Stimulated activated memory B cell treated with anti-CD40 and anti-IgM and Interleukin-4, amounts not matched to agents 10 μg/mL and 1 μg/mL and 100 μg/mL, for 72 hours (primary cell): ENCODE data around the gene NSL1.
"Not testable (repeated sequence)": the region's sequence is repeated elsewhere in the genome, so short reads cannot be mapped to it uniquely, and the experiment has no call there.

Experiments
- ATAC-seq: fragments of 150-1000 bp; cut with Tn5 transposase; 2 replicates; pipeline ENCODE4 v1.10.0; 2021
- H3K27ac Mint-ChIP-seq: one replicate; pipeline ENCODE4 v1.8.0; 2022; ENCODE audit warnings: mild to moderate bottlenecking, mixed read lengths
- H3K27me3 Mint-ChIP-seq: one replicate; pipeline ENCODE4 v1.8.0; 2022; ENCODE audit warnings: mixed read lengths
- H3K36me3 Mint-ChIP-seq: one replicate; pipeline ENCODE4 v1.8.0; 2022; ENCODE audit warnings: mixed read lengths
- H3K4me1 Mint-ChIP-seq: one replicate; pipeline ENCODE4 v1.8.0; 2022; ENCODE audit warnings: mixed read lengths
- H3K4me3 Mint-ChIP-seq: one replicate; pipeline ENCODE4 v1.8.0; 2022; ENCODE audit warnings: mild to moderate bottlenecking, moderate library complexity, mixed read lengths
- H3K9me3 Mint-ChIP-seq: one replicate; pipeline ENCODE4 v1.8.0; 2022; ENCODE audit warnings: mixed read lengths

Gene NSL1

GRCh38 chr1:212745303-212745702 is 46.3 kb downstream of the NSL1 start:
- ATAC-seq, result no peak
- Mint-ChIP-seq H3K9me3 (no peaks in the 10 kb centered on the region), H3K4me1 (peaks cover 17% of the 10 kb centered on the region), H3K27me3 (no peaks in the 10 kb centered on the region), H3K4me3 (no peak overlapping the region), H3K27ac (no peak overlapping the region), H3K36me3 (peaks cover 29% of the 10 kb centered on the region)

GRCh38 chr1:212743901-212744475 is 47.6 kb downstream of the NSL1 start:
- Mint-ChIP-seq H3K36me3 (peaks cover 30% of the 10 kb centered on the region), H3K27me3 (no peaks in the 10 kb centered on the region), H3K4me1 (peaks cover 11% of the 10 kb centered on the region), H3K4me3 (no peak overlapping the region), H3K27ac (no peak overlapping the region), H3K9me3 (no peaks in the 10 kb centered on the region)
- no peak for ATAC-seq

GRCh38 chr1:212738330-212738729 is 53.2 kb downstream of the NSL1 start:
- no peak overlapping the region for H3K27ac Mint-ChIP-seq
- no peaks in the 10 kb centered on the region for H3K9me3 Mint-ChIP-seq
- peaks cover 37% of the 10 kb centered on the region for H3K36me3 Mint-ChIP-seq
- H3K4me3 Mint-ChIP-seq, result no peak overlapping the region
- H3K4me1 Mint-ChIP-seq, result no peaks in the 10 kb centered on the region
- no peak for ATAC-seq
- no peaks in the 10 kb centered on the region for H3K27me3 Mint-ChIP-seq

- no peak for ATAC-seq
- no peak overlapping the region for H3K4me3 Mint-ChIP-seq
- peaks cover 40% of the 10 kb centered on the region for H3K36me3 Mint-ChIP-seq
- no peaks in the 10 kb centered on the region for H3K27me3 Mint-ChIP-seq
- no peak overlapping the region for H3K27ac Mint-ChIP-seq
- H3K4me1 Mint-ChIP-seq, result no peaks in the 10 kb centered on the region
- H3K9me3 Mint-ChIP-seq, result no peaks in the 10 kb centered on the region
Observed at GRCh38 chr1:212737559-212737958, 54.0 kb downstream of the NSL1 start.

- Mint-ChIP-seq H3K4me1 (peaks cover 6% of the 10 kb centered on the region), H3K4me3 (no peak overlapping the region), H3K36me3 (peaks cover 24% of the 10 kb centered on the region), H3K9me3 (no peaks in the 10 kb centered on the region), H3K27ac (no peak overlapping the region), H3K27me3 (no peaks in the 10 kb centered on the region)
- ATAC-seq, result no peak
Observed at GRCh38 chr1:212733109-212733508, 58.5 kb downstream of the NSL1 start.

- Mint-ChIP-seq H3K36me3 (peaks cover 32% of the 10 kb centered on the region), H3K27ac (no peak overlapping the region), H3K4me3 (no peak overlapping the region), H3K4me1 (peaks cover 6% of the 10 kb centered on the region), H3K27me3 (no peaks in the 10 kb centered on the region), H3K9me3 (no peaks in the 10 kb centered on the region)
- no peak for ATAC-seq
Observed at GRCh38 chr1:212731630-212732029, 59.9 kb downstream of the NSL1 start.

- Mint-ChIP-seq H3K4me3 (no peak overlapping the region), H3K36me3 (peaks cover 32% of the 10 kb centered on the region), H3K9me3 (no peaks in the 10 kb centered on the region), H3K4me1 (peaks cover 6% of the 10 kb centered on the region), H3K27me3 (no peaks in the 10 kb centered on the region), H3K27ac (no peak overlapping the region)
- no peak for ATAC-seq
Observed at GRCh38 chr1:212728606-212729005, 63.0 kb downstream of the NSL1 start.

- Mint-ChIP-seq H3K9me3 (no peaks in the 10 kb centered on the region), H3K4me1 (peaks cover 8% of the 10 kb centered on the region), H3K4me3 (no peak overlapping the region), H3K27ac (no peak overlapping the region), H3K27me3 (no peaks in the 10 kb centered on the region), H3K36me3 (peaks cover 27% of the 10 kb centered on the region)
- ATAC-seq, result no peak
Observed at GRCh38 chr1:212727386-212728181, 64.0 kb downstream of the NSL1 start.

GRCh38 chr1:212724679-212725078 is 66.9 kb downstream of the NSL1 start:
- H3K27ac Mint-ChIP-seq, H3K4me3 Mint-ChIP-seq, H3K27me3 Mint-ChIP-seq, H3K9me3 Mint-ChIP-seq, ATAC-seq: not testable (repeated sequence)
- peaks cover 22% of the 10 kb centered on the region for H3K36me3 Mint-ChIP-seq
- peaks cover 17% of the 10 kb centered on the region for H3K4me1 Mint-ChIP-seq

GRCh38 chr1:212722270-212722957 is 69.2 kb downstream of the NSL1 start:
- peaks cover 17% of the 10 kb centered on the region for H3K4me1 Mint-ChIP-seq
- no peaks in the 10 kb centered on the region for H3K27me3 Mint-ChIP-seq
- no peak overlapping the region for H3K4me3 Mint-ChIP-seq
- ATAC-seq, result no peak
- no peaks in the 10 kb centered on the region for H3K9me3 Mint-ChIP-seq
- H3K36me3 Mint-ChIP-seq, result peaks cover 22% of the 10 kb centered on the region
- H3K27ac Mint-ChIP-seq, result no peak overlapping the region

GRCh38 chr1:212721388-212722247 is 70.0 kb downstream of the NSL1 start:
- peak; percentile 62 for ATAC-seq
- Mint-ChIP-seq H3K27me3 (no peaks in the 10 kb centered on the region), H3K9me3 (no peaks in the 10 kb centered on the region), H3K27ac (no peak overlapping the region), H3K36me3 (peaks cover 14% of the 10 kb centered on the region), H3K4me1 (peaks cover 17% of the 10 kb centered on the region), H3K4me3 (no peak overlapping the region)

- H3K27me3 Mint-ChIP-seq, result no peaks in the 10 kb centered on the region
- H3K9me3 Mint-ChIP-seq, result no peaks in the 10 kb centered on the region
- no peaks in the 10 kb centered on the region for H3K36me3 Mint-ChIP-seq
- H3K4me3 Mint-ChIP-seq, result no peak overlapping the region
- peaks cover 24% of the 10 kb centered on the region for H3K4me1 Mint-ChIP-seq
- no peak for ATAC-seq
- no peak overlapping the region for H3K27ac Mint-ChIP-seq
Observed at GRCh38 chr1:212719633-212720032, 71.9 kb downstream of the NSL1 start.

- H3K27ac Mint-ChIP-seq, result no peak overlapping the region
- H3K4me3 Mint-ChIP-seq, result no peak overlapping the region
- peaks cover 28% of the 10 kb centered on the region for H3K4me1 Mint-ChIP-seq
- ATAC-seq, result no peak
- no peaks in the 10 kb centered on the region for H3K36me3 Mint-ChIP-seq
- no peaks in the 10 kb centered on the region for H3K27me3 Mint-ChIP-seq
- no peaks in the 10 kb centered on the region for H3K9me3 Mint-ChIP-seq
Observed at GRCh38 chr1:212718499-212718898, 73.1 kb downstream of the NSL1 start.

- H3K4me1 Mint-ChIP-seq, result peaks cover 25% of the 10 kb centered on the region
- H3K27me3 Mint-ChIP-seq, result no peaks in the 10 kb centered on the region
- H3K4me3 Mint-ChIP-seq, result no peak overlapping the region
- no peaks in the 10 kb centered on the region for H3K36me3 Mint-ChIP-seq
- H3K27ac Mint-ChIP-seq, result no peak overlapping the region
- no peaks in the 10 kb centered on the region for H3K9me3 Mint-ChIP-seq
- no peak for ATAC-seq
Observed at GRCh38 chr1:212716161-212716560, 75.4 kb downstream of the NSL1 start.
